ENCODE data around the gene CDC42SE2.

CDC42SE2 gene

GRCh38 chr5:131228646-131229045 lies 35.2 kb upstream of the CDC42SE2 start:
- H3K4me3 ChIP-seq (ENCODE audit: control insufficient read depth, low read depth, low read length): no peak overlapping the region
- TF ChIP-seq, protein P1, sequence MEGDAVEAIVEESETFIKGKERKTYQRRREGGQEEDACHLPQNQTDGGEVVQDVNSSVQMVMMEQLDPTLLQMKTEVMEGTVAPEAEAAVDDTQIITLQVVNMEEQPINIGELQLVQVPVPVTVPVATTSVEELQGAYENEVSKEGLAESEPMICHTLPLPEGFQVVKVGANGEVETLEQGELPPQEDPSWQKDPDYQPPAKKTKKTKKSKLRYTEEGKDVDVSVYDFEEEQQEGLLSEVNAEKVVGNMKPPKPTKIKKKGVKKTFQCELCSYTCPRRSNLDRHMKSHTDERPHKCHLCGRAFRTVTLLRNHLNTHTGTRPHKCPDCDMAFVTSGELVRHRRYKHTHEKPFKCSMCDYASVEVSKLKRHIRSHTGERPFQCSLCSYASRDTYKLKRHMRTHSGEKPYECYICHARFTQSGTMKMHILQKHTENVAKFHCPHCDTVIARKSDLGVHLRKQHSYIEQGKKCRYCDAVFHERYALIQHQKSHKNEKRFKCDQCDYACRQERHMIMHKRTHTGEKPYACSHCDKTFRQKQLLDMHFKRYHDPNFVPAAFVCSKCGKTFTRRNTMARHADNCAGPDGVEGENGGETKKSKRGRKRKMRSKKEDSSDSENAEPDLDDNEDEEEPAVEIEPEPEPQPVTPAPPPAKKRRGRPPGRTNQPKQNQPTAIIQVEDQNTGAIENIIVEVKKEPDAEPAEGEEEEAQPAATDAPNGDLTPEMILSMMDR (IDR thresholded peaks at IDR 0.05; ENCODE audit: control insufficient read depth, insufficient read depth, low read depth, low read length, missing control alignments): no peak
- DNase-seq (ENCODE audit: low read depth): no peak

DNA sequence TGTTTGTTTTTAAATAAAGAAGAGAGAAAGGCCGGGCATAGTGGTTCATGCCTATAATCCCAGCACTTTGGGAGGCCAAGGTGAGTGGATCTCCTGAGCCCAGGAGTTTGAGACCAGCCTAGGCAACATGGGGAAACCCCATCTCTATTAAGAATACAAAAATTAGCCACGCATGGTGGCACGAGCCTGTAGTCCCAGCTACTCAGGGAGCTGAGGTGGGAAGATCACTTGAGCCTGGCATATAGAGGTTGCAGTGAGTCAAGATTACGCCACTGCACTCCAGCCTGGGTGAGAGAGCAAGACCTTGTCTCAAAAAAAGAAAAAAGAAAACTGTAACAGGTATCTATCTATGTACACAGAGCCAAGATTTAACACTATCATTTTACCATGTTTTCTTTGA lies 34.2 kb upstream of the CDC42SE2 start:
- TF ChIP-seq, protein P1 (IDR thresholded peaks at IDR 0.05; ENCODE audit: control insufficient read depth, insufficient read depth, low read depth, low read length, missing control alignments): no peak
- DNase-seq (ENCODE audit: low read depth): no peak
- H3K4me3 ChIP-seq (ENCODE audit: control insufficient read depth, low read depth, low read length): no peak overlapping the region

GRCh38 chr5:131230406-131230805 lies 33.4 kb upstream of the CDC42SE2 start:
- no peak overlapping the region for H3K4me3 ChIP-seq (ENCODE audit: control insufficient read depth, low read depth, low read length)
- no peak for DNase-seq (ENCODE audit: low read depth)
- TF ChIP-seq, protein P1 (IDR thresholded peaks at IDR 0.05; ENCODE audit: control insufficient read depth, insufficient read depth, low read depth, low read length, missing control alignments): no peak

- TF ChIP-seq, protein P1 (IDR thresholded peaks at IDR 0.05; ENCODE audit: control insufficient read depth, insufficient read depth, low read depth, low read length, missing control alignments): no peak
- H3K4me3 ChIP-seq (ENCODE audit: control insufficient read depth, low read depth, low read length): no peak overlapping the region
- DNase-seq (ENCODE audit: low read depth): no peak
Observed at GRCh38 chr5:131239686-131240085, 24.2 kb upstream of the CDC42SE2 start.

- H3K4me3 ChIP-seq (ENCODE audit: control insufficient read depth, low read depth, low read length): no peak overlapping the region
- peak; percentile 67 for DNase-seq (ENCODE audit: low read depth)
- TF ChIP-seq, protein P1 (IDR thresholded peaks at IDR 0.05; ENCODE audit: control insufficient read depth, insufficient read depth, low read depth, low read length, missing control alignments): no peak
Observed at GRCh38 chr5:131242728-131243255, 21.1 kb upstream of the CDC42SE2 start.

DNA sequence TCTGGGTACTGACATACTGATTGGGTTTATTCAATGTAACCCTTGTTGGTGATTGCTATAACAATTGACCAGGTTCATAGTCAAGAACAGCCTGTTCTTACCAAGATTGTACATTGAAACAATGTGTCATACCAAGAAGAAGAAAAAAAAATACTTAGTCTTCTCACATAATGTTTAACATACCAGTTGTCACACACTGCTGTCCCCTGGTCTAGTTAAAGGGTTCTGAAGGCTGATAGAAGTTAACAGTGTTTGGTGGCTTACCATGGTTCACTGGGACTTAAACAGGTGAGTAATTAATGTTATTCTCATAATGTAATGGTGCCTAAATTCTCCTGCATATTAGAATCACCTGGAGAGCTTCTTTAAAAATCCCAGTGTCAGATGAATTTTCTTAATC lies 18.5 kb upstream of the CDC42SE2 start:
- DNase-seq (ENCODE audit: low read depth): no peak

More for the DNA sequence above, 18.5 kb upstream of the CDC42SE2 start:
- TF ChIP-seq, protein P1 (IDR thresholded peaks at IDR 0.05; ENCODE audit: control insufficient read depth, insufficient read depth, low read depth, low read length, missing control alignments): no peak
- no peak overlapping the region for H3K4me3 ChIP-seq (ENCODE audit: control insufficient read depth, low read depth, low read length)

Data from AG09309 (cell line).